HL-60 (cell line): ENCODE results near the gene PPY.

ENCODE experiments used
- DNase-seq, 2 experiments: peaks; one replicate each; pipeline ENCODE4 v3.0.0-alpha.2; 2010 to 2020; ENCODE audit warnings: low read depth in 1 of 2, low spot score in 1 of 2
- H3K27ac ChIP-seq: fragments of 250-450 bp; sonication (Bioruptor Pico); replicated peaks from 2 replicates; pipeline ENCODE4 v1.5.1; 2020; ENCODE audit warnings: mild to moderate bottlenecking, moderate library complexity
- H3K27me3 ChIP-seq: fragments of 250-450 bp; sonication (Bioruptor Pico); 2 replicates; pipeline ENCODE4 v1.5.1; 2021; ENCODE audit warnings: mild to moderate bottlenecking, moderate library complexity; ENCODE audit not compliant: insufficient read depth, poor library complexity, severe bottlenecking
- H3K4me3 ChIP-seq: replicated peaks from 2 replicates; pipeline ENCODE4 v1.5.1; 2011; ENCODE audit warnings: mild to moderate bottlenecking, control low read depth, low read length; ENCODE audit not compliant: insufficient read depth
- CTCF ChIP-seq: IDR thresholded peaks from one replicate; pipeline ENCODE4 v1.5.1; 2011; ENCODE audit warnings: low read length, control low read depth, inconsistent platforms; ENCODE audit not compliant: insufficient read depth
- GABPA ChIP-seq: IDR thresholded peaks from 2 replicates; pipeline ENCODE4 v1.6.1; 2012; ENCODE audit warnings: low read depth
- POLR2AphosphoS5 ChIP-seq: IDR thresholded peaks from 2 replicates; pipeline ENCODE4 v1.6.1; 2012; ENCODE audit warnings: low read depth
- SPI1 ChIP-seq: IDR thresholded peaks from 2 replicates; pipeline ENCODE4 v1.6.1; 2012; ENCODE audit warnings: low read depth, mild to moderate bottlenecking, borderline replicate concordance
- TF ChIP-seq, protein P1 (sequence below): IDR thresholded peaks from 2 replicates; pipeline ENCODE4 v1.6.1; 2012; ENCODE audit warnings: low read depth; ENCODE audit not compliant: insufficient replicate concordance

Gene PPY

DNA sequence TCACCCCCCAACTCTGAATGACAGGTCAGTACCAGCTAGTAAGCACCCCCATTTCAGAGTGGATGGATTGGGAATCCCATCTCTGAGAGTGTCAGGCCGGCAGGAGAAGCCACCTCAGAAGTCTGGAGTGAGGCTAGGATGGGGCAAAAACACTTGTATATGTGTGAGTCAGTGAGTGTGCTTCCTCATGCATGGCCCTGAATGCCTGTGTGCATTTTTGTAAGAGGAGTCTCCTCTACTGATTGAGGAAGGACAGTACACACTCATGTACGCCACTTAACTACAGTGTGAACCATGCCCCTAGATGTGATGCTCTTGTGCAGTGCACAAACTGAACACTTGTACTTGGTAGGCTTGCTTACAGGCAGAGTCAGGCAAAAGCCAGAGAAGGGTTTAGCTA is 39.9 kb upstream of the PPY start:
- Histone ChIP-seq H3K27me3 (peaks cover 40% of the 10 kb centered on the region), H3K27ac (no peak overlapping the region), H3K4me3 (no peak overlapping the region)
- DNase-seq, result no peak
- TF ChIP-seq GABPA (no peak), CTCF (no peak), POLR2AphosphoS5 (no peak)
- TF ChIP-seq, protein P1, sequence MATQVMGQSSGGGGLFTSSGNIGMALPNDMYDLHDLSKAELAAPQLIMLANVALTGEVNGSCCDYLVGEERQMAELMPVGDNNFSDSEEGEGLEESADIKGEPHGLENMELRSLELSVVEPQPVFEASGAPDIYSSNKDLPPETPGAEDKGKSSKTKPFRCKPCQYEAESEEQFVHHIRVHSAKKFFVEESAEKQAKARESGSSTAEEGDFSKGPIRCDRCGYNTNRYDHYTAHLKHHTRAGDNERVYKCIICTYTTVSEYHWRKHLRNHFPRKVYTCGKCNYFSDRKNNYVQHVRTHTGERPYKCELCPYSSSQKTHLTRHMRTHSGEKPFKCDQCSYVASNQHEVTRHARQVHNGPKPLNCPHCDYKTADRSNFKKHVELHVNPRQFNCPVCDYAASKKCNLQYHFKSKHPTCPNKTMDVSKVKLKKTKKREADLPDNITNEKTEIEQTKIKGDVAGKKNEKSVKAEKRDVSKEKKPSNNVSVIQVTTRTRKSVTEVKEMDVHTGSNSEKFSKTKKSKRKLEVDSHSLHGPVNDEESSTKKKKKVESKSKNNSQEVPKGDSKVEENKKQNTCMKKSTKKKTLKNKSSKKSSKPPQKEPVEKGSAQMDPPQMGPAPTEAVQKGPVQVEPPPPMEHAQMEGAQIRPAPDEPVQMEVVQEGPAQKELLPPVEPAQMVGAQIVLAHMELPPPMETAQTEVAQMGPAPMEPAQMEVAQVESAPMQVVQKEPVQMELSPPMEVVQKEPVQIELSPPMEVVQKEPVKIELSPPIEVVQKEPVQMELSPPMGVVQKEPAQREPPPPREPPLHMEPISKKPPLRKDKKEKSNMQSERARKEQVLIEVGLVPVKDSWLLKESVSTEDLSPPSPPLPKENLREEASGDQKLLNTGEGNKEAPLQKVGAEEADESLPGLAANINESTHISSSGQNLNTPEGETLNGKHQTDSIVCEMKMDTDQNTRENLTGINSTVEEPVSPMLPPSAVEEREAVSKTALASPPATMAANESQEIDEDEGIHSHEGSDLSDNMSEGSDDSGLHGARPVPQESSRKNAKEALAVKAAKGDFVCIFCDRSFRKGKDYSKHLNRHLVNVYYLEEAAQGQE, result no peak

- Histone ChIP-seq H3K4me3 (no peak overlapping the region), H3K27me3 (peaks cover 31% of the 10 kb centered on the region), H3K27ac (no peak overlapping the region)
- TF ChIP-seq GABPA (no peak), SPI1 (no peak), POLR2AphosphoS5 (no peak), CTCF (no peak)
- TF ChIP-seq, protein P1, result no peak
- no peak for DNase-seq
Observed at GRCh38 chr17:43979671-43980070, 37.4 kb upstream of the PPY start.

GRCh38 chr17:43979011-43979410 is 36.7 kb upstream of the PPY start:
- Histone ChIP-seq H3K27ac (no peak overlapping the region), H3K4me3 (no peak overlapping the region), H3K27me3 (peaks cover 24% of the 10 kb centered on the region)
- DNase-seq, result no peak
- TF ChIP-seq POLR2AphosphoS5 (no peak), CTCF (no peak), SPI1 (no peak), GABPA (no peak)
- TF ChIP-seq, protein P1, result no peak
